Right lobe of liver (tissue), 6 donors: Measurements from ENCODE around the gene SASH1. TPM values are rescaled to one million over a fixed set of nuclear protein-coding genes. Genes with fewer than 3 reads are reported as not detected.

ENCODE experiments used
- ATAC-seq, 4 donors: fragments of 200-7000 bp; cut with Tn5 transposase; one replicate each; pipeline ENCODE4 v1.9.1; 2020; ENCODE audit warnings: mild to moderate bottlenecking in 4 of 4, moderate library complexity in 4 of 4
- DNase-seq, 3 donors: peaks; one replicate each; pipeline ENCODE4 v3.0.0-alpha.2; 2020
- H3K27ac ChIP-seq, 3 donors: fragments of 200-600 bp; one replicate each; pipeline ENCODE4 v1.8.0; 2022
- H3K27me3 ChIP-seq, 2 donors: fragments of 200-600 bp; one replicate each; pipeline ENCODE4 v1.8.0; 2022
- H3K36me3 ChIP-seq, 4 donors: fragments of 200-600 bp; sonication (generic) in 1 of 4; one replicate each; pipeline versions ENCODE4 v1.5.1 to v1.8.0; 2017 to 2022; ENCODE audit warnings: control low read depth in 1 of 4
- H3K4me1 ChIP-seq, 4 donors: fragments of 200-600 bp; sonication (generic) in 1 of 4; one replicate each; pipeline versions ENCODE4 v1.5.1 to v1.8.0; 2017 to 2022; ENCODE audit warnings: control low read depth in 1 of 4
- H3K4me3 ChIP-seq, 3 donors: fragments of 200-600 bp; one replicate each; pipeline ENCODE4 v1.8.0; 2022
- H3K9me3 ChIP-seq, 4 donors: fragments of 200-600 bp; sonication (generic) in 1 of 4; one replicate each; pipeline versions ENCODE4 v1.5.1 to v1.8.0; 2017 to 2022; ENCODE audit warnings: control low read depth in 1 of 4
- CTCF ChIP-seq, 4 donors: fragments of 200-600 bp in 3 of 4; fragments of 450-650 bp in 1 of 4; IDR thresholded peaks; one replicate each; pipeline versions ENCODE4 v1.5.1 to v1.8.0; 2016 to 2022; ENCODE audit warnings: antibody characterized with exemption in 4 of 4, mild to moderate bottlenecking in 2 of 4
- POLR2A ChIP-seq: fragments of 450-650 bp; IDR thresholded peaks from one replicate; pipeline ENCODE4 v1.6.1; 2017; ENCODE audit warnings: antibody characterized with exemption, mild to moderate bottlenecking
- WGBS: methylation state at CpG from one replicate; pipeline ENCODE4 v1.1.6; 2018; ENCODE audit warnings: low coverage, low lambda C conversion rate; ENCODE audit not compliant: insufficient coverage; ENCODE audit errors: missing lambda C conversion rate; 5-methylcytosine and 5-hydroxymethylcytosine counted together
- intact Hi-C, 2 donors: fragments of 100-400 bp; cut with DNase I; formaldehyde crosslinking; loops; one replicate each; pipeline versions ENCODE4 v1.11.2 to v1.14.1; 2022
- total RNA-seq, 6 experiments: library from RNA; depleted of rRNA in 2 of 6; stranded (reverse); fragments of >200 nt in 2 of 6; fragmentation: NEBNext Ultra II Directional in 3 of 6; extraction: Animal tissue kit (Norgen Biotek cat#: 25700) in 3 of 6; gene quantifications; one replicate each; pipeline versions ENCODE4 v1.1.0 to v1.2.4, GENCODE V29; 2016 to 2023
- donor health status: DM: no; HTN: yes; CAD: no.
- donor health status: DM: no; HTN: no; CAD: no.
- donor health status: DM: no; HTN: no; CAD: no.
- donor health status: DM: no; HTN: yes; CAD: no.
- donor health status: DM: no; HTN: yes; CAD: no.

SASH1 gene
- total RNA-seq, 6 experiments from 2014 or later = 12.0 to 19.0 (median 15.8) TPM

- intact Hi-C loops = no loop called here
- WGBS = 100% methylated on average over 1 of the region's 1 CpG
- H3K27ac ChIP-seq = no peak overlapping the region
- H3K9me3 ChIP-seq = no peaks in the 10 kb centered on the region
- DNase-seq = no peak
- no peaks in the 10 kb centered on the region for H3K4me1 ChIP-seq
- H3K4me3 ChIP-seq = no peak overlapping the region
- no peaks in the 10 kb centered on the region for H3K27me3 ChIP-seq
- no peak for ATAC-seq
- TF ChIP-seq CTCF (IDR thresholded peaks at IDR 0.05) (no peak), POLR2A (no peak)
- no peaks in the 10 kb centered on the region for H3K36me3 ChIP-seq
These were observed 45.9 kb upstream of the SASH1 start for GRCh38 chr6:148296771-148297170.

DNA sequence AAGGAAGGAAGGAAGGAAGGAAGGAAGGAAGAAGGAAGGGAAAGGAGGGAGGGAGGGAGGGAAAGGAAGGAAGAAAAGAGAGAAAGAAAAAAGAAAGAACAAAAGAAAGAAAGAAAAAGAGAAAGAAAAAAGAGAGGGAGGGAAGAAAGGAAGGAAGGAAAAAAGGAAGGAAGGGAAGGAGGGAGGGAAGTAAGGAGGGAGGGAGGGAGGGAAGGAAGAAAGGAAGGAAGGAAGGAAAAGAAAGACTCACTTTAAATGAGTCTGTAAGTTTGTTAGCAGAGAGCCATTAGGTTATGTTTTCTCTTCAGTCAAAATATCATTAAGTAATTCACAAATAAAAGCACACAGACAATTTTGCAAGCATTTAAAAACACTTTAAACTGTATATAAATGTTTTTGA lies 44.0 kb upstream of the SASH1 start:
- no peak for TF ChIP-seq POLR2A
- TF ChIP-seq CTCF (IDR thresholded peaks at IDR 0.05) = no peak
- Histone ChIP-seq H3K9me3 (no peaks in the 10 kb centered on the region), H3K4me3 (no peak overlapping the region), H3K27me3 (no peaks in the 10 kb centered on the region), H3K4me1 (no peaks in the 10 kb centered on the region), H3K36me3 (no peaks in the 10 kb centered on the region), H3K27ac (no peak overlapping the region)
- ATAC-seq (no peak), DNase-seq (no peak)
- intact Hi-C loops = no loop called here

DNA sequence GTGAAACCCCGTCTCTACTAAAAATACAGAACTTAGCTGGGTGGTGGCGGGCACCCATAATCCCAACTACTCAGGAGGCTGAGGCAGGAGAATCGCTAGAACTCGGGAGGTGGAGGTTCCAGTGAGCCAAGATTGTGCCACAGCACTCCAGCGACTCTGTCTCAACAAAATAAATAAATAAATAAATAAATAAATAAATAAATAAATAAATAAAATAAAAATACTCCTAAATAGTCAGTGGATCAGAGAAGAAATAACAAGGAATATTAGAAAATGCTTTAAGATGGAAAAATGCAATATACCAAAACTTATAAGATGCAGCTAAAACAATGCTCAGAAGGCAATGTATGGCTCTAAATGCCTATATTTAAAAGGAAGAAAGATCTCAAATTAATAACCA lies 39.0 kb upstream of the SASH1 start:
- H3K27me3 ChIP-seq = no peaks in the 10 kb centered on the region
- intact Hi-C loops = no loop called here
- H3K9me3 ChIP-seq = no peaks in the 10 kb centered on the region
- no peak for TF ChIP-seq POLR2A
- no peak for TF ChIP-seq CTCF (IDR thresholded peaks at IDR 0.05)
- no peak for DNase-seq
- no peaks in the 10 kb centered on the region for H3K36me3 ChIP-seq
- no peak for ATAC-seq
- no peak overlapping the region for H3K27ac ChIP-seq
- no peak overlapping the region for H3K4me3 ChIP-seq
- no peaks in the 10 kb centered on the region for H3K4me1 ChIP-seq
- 100% methylated on average over 5 of the region's 5 CpGs for WGBS

DNA sequence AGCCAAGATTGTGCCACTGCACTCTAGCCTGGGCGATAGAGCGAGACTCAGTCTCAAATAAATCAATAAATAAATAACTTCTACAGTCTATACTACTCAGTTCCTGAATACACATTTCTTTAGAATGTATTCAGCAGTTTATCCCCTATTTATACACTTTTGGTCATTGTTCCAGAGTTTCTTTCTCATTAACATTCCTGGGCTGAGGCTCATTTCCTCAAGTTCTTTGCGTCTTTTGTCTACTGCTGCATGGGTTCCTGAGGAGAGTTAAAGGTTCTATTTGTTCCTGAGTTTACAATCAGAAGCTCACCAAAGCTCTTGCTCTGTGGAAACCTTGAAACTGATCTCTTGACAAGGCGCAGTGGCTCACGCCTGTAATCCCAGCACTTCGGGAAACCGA lies 37.7 kb upstream of the SASH1 start:
- WGBS = 68% methylated on average over 7 of the region's 7 CpGs
- no peak overlapping the region for H3K27ac ChIP-seq

More for the DNA sequence above, 37.7 kb upstream of the SASH1 start:
- ATAC-seq (peak in 1 of 4 donors; percentile 19), DNase-seq (no peak)
- Histone ChIP-seq H3K4me3 (no peak overlapping the region), H3K9me3 (no peaks in the 10 kb centered on the region), H3K27me3 (no peaks in the 10 kb centered on the region), H3K36me3 (no peaks in the 10 kb centered on the region), H3K4me1 (no peaks in the 10 kb centered on the region)
- intact Hi-C loops = no loop called here
- TF ChIP-seq POLR2A (no peak), CTCF (IDR thresholded peaks at IDR 0.05) (no peak)
